Lower lobe of right lung (tissue), 2 donors: ENCODE measurements around the gene SIRPB2. TPM values are rescaled to one million over a fixed set of nuclear protein-coding genes. Genes with fewer than 3 reads are reported as not detected.

ENCODE experiments used
- ATAC-seq, 2 donors: fragments of 200-7000 bp; cut with Tn5 transposase; one replicate each; pipeline ENCODE4 v1.9.1; 2020 to 2022; ENCODE audit warnings: mild to moderate bottlenecking in 2 of 2, moderate library complexity in 2 of 2
- DNase-seq: peaks from one replicate; pipeline ENCODE4 v3.0.0-alpha.2; 2020
- H3K27ac ChIP-seq: fragments of 200-600 bp; one replicate; pipeline ENCODE4 v1.8.0; 2022
- H3K27me3 ChIP-seq: fragments of 200-600 bp; one replicate; pipeline ENCODE4 v1.8.0; 2022; ENCODE audit warnings: low read depth
- H3K36me3 ChIP-seq: fragments of 200-600 bp; one replicate; pipeline ENCODE4 v1.8.0; 2022; ENCODE audit warnings: mild to moderate bottlenecking
- H3K4me1 ChIP-seq: fragments of 200-600 bp; one replicate; pipeline ENCODE4 v1.8.0; 2022
- H3K4me3 ChIP-seq: fragments of 200-600 bp; one replicate; pipeline ENCODE4 v1.8.0; 2022; ENCODE audit warnings: mild to moderate bottlenecking
- H3K9me3 ChIP-seq: fragments of 200-600 bp; one replicate; pipeline ENCODE4 v1.8.0; 2022
- intact Hi-C: fragments of 100-400 bp; cut with DNase I; formaldehyde crosslinking; loops from one replicate; pipeline ENCODE4 v1.11.0; 2022
- total RNA-seq: library from RNA; stranded (reverse); fragmentation: NEBNext Ultra II Directional; extraction: Animal tissue kit (Norgen Biotek cat#: 25700); gene quantifications from one replicate; pipeline ENCODE4 v1.2.1, GENCODE V29; 2021
- TF ChIP-seq, protein P1 (sequence below): fragments of 200-600 bp; IDR thresholded peaks from one replicate; pipeline ENCODE4 v1.8.0; 2022; ENCODE audit warnings: antibody characterized with exemption, mild to moderate bottlenecking
- donor health status: DM: no; HTN: yes; CAD: no; lungs with severe emphysema.

SIRPB2 gene
- total RNA-seq, 1 donor from 2014 or later, result 32.2 TPM

DNA sequence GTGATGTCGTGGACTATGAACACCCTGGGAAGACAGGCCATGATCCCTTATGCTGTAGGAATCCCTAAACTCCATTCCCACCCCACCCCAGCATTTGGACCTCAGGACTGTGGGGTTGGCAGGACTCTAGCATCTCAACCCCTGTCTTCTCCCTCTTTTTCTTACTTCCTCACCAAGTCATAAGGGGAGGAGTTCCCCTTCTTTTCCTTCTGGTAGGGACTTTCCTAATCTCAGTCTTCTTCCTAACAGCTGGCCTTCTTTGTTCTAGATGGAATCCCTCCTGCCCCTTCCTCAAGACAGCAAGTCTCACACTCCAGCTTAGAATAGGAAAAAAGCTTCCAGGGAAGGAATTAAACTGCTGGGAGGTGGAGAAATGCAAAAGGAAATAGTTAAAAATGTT, 2.3 kb upstream of the SIRPB2 start:
- H3K27ac ChIP-seq, result no peak overlapping the region
- DNase-seq, result no peak
- no peaks in the 10 kb centered on the region for H3K9me3 ChIP-seq
- no peak for ATAC-seq
- TF ChIP-seq, protein P1, sequence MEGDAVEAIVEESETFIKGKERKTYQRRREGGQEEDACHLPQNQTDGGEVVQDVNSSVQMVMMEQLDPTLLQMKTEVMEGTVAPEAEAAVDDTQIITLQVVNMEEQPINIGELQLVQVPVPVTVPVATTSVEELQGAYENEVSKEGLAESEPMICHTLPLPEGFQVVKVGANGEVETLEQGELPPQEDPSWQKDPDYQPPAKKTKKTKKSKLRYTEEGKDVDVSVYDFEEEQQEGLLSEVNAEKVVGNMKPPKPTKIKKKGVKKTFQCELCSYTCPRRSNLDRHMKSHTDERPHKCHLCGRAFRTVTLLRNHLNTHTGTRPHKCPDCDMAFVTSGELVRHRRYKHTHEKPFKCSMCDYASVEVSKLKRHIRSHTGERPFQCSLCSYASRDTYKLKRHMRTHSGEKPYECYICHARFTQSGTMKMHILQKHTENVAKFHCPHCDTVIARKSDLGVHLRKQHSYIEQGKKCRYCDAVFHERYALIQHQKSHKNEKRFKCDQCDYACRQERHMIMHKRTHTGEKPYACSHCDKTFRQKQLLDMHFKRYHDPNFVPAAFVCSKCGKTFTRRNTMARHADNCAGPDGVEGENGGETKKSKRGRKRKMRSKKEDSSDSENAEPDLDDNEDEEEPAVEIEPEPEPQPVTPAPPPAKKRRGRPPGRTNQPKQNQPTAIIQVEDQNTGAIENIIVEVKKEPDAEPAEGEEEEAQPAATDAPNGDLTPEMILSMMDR, result no peak
- H3K4me3 ChIP-seq, result no peak overlapping the region
- H3K36me3 ChIP-seq, result no peaks in the 10 kb centered on the region
- peaks cover 9% of the 10 kb centered on the region for H3K4me1 ChIP-seq
- intact Hi-C loops, result no loop called here
- H3K27me3 ChIP-seq, result no peaks in the 10 kb centered on the region

DNA sequence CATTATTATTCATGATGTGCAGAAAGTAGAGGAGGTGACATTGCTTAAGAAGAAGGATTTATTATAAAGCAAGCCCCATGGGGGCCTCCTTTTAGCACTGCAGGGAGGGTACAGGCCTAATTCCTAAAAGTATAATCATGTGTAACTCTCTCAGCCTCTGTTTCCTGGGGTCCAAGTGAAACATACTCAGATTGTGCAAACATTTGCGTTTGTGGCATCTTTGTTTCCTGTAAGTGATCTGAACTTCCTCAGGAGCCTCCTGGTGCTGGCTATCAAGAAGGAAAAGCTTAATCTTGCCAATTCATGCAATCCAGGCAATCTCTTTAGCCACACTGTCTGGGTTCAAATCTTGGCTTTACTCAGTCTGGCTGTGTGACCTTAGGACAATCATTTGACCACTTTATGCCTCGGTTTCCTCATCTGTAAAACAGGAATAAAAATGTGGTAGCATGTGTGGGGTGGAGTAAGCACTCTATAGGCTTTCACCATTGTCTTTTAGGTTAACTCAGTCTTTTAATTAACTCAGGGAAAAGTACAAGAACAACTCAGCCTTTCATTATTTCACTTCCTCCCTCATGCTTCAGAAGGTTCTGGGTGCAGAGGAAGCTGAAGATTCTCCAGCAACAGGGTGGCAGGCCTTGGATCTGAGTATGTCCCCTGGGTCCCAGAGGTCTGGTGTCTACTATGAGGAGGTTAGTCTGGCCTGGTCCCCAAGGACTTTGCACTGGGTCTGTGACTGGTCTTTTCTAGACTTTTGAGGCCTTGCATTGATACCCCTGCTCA, 831 bp upstream of the SIRPB2 start:
- Histone ChIP-seq H3K4me3 (no peak overlapping the region), H3K27ac (peak overlapping the region; percentile 81), H3K36me3 (no peaks in the 10 kb centered on the region), H3K27me3 (no peaks in the 10 kb centered on the region), H3K4me1 (peaks cover 9% of the 10 kb centered on the region), H3K9me3 (no peaks in the 10 kb centered on the region)
- TF ChIP-seq, protein P1, result no peak
- intact Hi-C loops, result no loop called here
- peak; percentile 18 to 28 for ATAC-seq
- DNase-seq, result no peak

DNA sequence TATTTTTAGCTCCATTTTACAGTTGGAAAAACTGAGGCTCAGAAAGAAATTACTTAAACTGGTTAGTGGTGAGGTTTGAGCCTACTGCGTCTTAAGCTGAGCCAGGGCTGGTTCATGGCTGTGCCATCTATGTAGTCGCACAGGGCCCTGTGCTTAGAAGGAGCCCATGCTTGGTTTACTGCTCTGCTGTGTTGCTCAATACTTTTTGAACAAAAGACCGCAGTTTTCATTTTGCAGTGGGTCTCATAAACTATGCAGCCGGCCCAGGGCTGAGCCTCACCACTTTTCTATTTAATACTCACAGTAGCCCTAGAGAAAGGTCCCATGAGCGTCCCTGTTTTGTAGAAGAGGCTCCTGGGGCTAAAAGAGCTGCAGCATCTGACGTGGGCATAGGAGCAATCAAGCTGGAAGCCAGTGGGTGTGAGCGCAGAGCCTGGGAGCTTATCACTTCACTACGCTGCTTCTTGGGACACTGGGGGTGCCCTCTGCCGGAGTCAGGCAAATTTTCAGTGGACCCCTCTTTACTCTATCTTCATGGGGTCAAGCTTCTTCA, 501 bp downstream of the SIRPB2 start:
- no peaks in the 10 kb centered on the region for H3K36me3 ChIP-seq
- no peaks in the 10 kb centered on the region for H3K27me3 ChIP-seq
- TF ChIP-seq, protein P1, result no peak
- H3K4me3 ChIP-seq, result peak overlapping the region; percentile 49
- H3K27ac ChIP-seq, result peak overlapping the region; percentile 81
- ATAC-seq (peak; percentile 27 to 36), DNase-seq (no peak)
- peaks cover 9% of the 10 kb centered on the region for H3K4me1 ChIP-seq
- intact Hi-C loops, result no loop called here
- H3K9me3 ChIP-seq, result no peaks in the 10 kb centered on the region

DNA sequence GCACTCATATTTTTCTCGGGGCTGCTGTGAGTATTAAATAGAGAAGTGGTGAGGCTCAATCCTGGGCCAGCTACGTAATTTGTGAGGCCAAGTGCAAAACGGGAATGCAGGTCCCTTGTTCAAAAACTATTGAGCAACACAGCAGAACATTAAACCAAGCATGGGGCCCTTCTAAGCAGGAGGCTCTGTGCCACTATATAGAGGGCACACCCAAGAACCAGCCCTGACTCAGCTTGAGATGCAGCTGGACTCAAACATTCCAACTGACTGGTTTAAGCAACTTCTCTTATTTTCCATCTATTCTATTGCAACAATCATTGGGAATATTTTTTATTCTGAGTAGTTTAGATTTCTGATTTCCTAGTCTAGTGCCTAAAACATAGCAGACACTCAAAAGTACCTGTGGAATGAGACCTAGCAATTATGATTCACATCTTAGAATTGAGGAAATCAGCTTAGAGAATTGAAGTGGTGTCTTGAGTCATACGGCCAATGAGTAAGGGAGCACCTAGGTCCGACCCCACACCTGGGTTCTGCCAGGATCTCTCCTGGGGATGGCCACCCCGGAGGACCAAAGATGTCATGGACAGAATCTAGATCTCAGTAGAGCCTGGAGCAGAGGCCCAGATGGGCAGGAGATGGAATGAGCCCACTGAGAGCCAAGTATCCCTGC, 1.3 kb downstream of the SIRPB2 start:
- H3K27ac ChIP-seq, result peak overlapping the region; percentile 81
- peaks cover 9% of the 10 kb centered on the region for H3K4me1 ChIP-seq
- ATAC-seq (peak; percentile 60 to 80), DNase-seq (no peak)
- H3K27me3 ChIP-seq, result no peaks in the 10 kb centered on the region
- H3K4me3 ChIP-seq, result peak overlapping the region; percentile 49
- TF ChIP-seq, protein P1, result no peak
- H3K9me3 ChIP-seq, result no peaks in the 10 kb centered on the region
- H3K36me3 ChIP-seq, result no peaks in the 10 kb centered on the region
- intact Hi-C loops, result no loop called here

- DNase-seq (no peak), ATAC-seq (peak in 1 of 2 donors; percentile 4)
- no peaks in the 10 kb centered on the region for H3K36me3 ChIP-seq
- intact Hi-C loops, result no loop called here
- peak overlapping the region; percentile 49 for H3K4me3 ChIP-seq
- peaks cover 9% of the 10 kb centered on the region for H3K4me1 ChIP-seq
- no peaks in the 10 kb centered on the region for H3K27me3 ChIP-seq
- TF ChIP-seq, protein P1, result no peak
- peak overlapping the region; percentile 75 for H3K27ac ChIP-seq
- no peaks in the 10 kb centered on the region for H3K9me3 ChIP-seq
Observed at GRCh38 chr20:1489325-1489724, 1.9 kb downstream of the SIRPB2 start.
